Smooth muscle cell (in vitro differentiated cells): Measurements from ENCODE around the gene IL7R. TPM values are rescaled to one million over a fixed set of nuclear protein-coding genes. Genes with fewer than 3 reads are reported as not detected.

Experiments used
- DNase-seq: peaks from one replicate; lab custom pipeline; 2025; ENCODE audit not compliant: unreplicated experiment; lab: John Stamatoyannopoulos, UW
- H2AFZ ChIP-seq: fragments of 200-600 bp; sonication (generic); 2 replicates; pipeline ENCODE4 v1.6.0; 2016; ENCODE audit warnings: antibody characterized with exemption, low read depth, mild to moderate bottlenecking
- H3F3A ChIP-seq: fragments of 200-600 bp; sonication (generic); 2 replicates; pipeline ENCODE4 v1.6.0; 2017; ENCODE audit warnings: antibody characterized with exemption, low read depth
- H3K27ac ChIP-seq: fragments of 200-600 bp; sonication (generic); 2 replicates; pipeline ENCODE4 v1.5.1; 2016; ENCODE audit warnings: low read depth, mild to moderate bottlenecking
- H3K27me3 ChIP-seq: fragments of 200-600 bp; sonication (generic); 2 replicates; pipeline ENCODE4 v1.6.1; 2016; ENCODE audit warnings: low read depth, mild to moderate bottlenecking
- H3K36me3 ChIP-seq: fragments of 200-600 bp; sonication (generic); 2 replicates; pipeline ENCODE4 v1.5.1; 2016; ENCODE audit warnings: low read depth
- H3K4me1 ChIP-seq: fragments of 200-600 bp; sonication (generic); 2 replicates; pipeline ENCODE4 v1.5.1; 2016; ENCODE audit warnings: low read depth
- H3K4me2 ChIP-seq: fragments of 200-600 bp; sonication (generic); 2 replicates; pipeline ENCODE4 v1.6.0; 2016; ENCODE audit warnings: mild to moderate bottlenecking
- H3K4me3 ChIP-seq: fragments of 200-600 bp; sonication (generic); 2 replicates; pipeline ENCODE4 v1.5.1; 2016; ENCODE audit warnings: mild to moderate bottlenecking
- H3K79me2 ChIP-seq: fragments of 200-600 bp; sonication (generic); 2 replicates; pipeline ENCODE4 v1.6.0; 2016; ENCODE audit warnings: low read depth, mild to moderate bottlenecking
- H3K9ac ChIP-seq: fragments of 200-600 bp; sonication (generic); 2 replicates; pipeline ENCODE4 v1.6.0; 2016; ENCODE audit warnings: low read depth
- H3K9me3 ChIP-seq: fragments of 200-600 bp; sonication (generic); replicated peaks from 2 replicates; pipeline ENCODE4 v1.5.1; 2016; ENCODE audit warnings: low read depth
- H4K20me1 ChIP-seq: fragments of 200-600 bp; sonication (generic); 2 replicates; pipeline ENCODE4 v1.6.0; 2016; ENCODE audit warnings: low read depth
- CTCF ChIP-seq: fragments of 200-600 bp; sonication (generic); IDR thresholded peaks from 2 replicates; pipeline ENCODE4 v1.5.1; 2017; ENCODE audit warnings: borderline replicate concordance, mild to moderate bottlenecking, antibody characterized with exemption; ENCODE audit not compliant: insufficient read depth, poor library complexity, severe bottlenecking
- WGBS: methylation state at CpG from one replicate; pipeline ENCODE4 v1.1.7; 2016; ENCODE audit warnings: low lambda C conversion rate; 5-methylcytosine and 5-hydroxymethylcytosine counted together
- polyA plus RNA-seq: library from polyadenylated mRNA; unstranded; fragments of >200 nt; fragmentation: Nextera tagmentation; extraction: Ambion mirVana; gene quantifications from 2 replicates; pipeline ENCODE4 v1.2.1, GENCODE V29; 2016
- total RNA-seq: library from RNA; depleted of rRNA; stranded (reverse); fragments of >200 nt; gene quantifications from 2 replicates; pipeline ENCODE4 v1.2.3, GENCODE V29; 2014

IL7R gene
- total and polyA plus RNA-seq, 2 experiments from 2014 or later, result 4.4 to 15.9 TPM

DNA sequence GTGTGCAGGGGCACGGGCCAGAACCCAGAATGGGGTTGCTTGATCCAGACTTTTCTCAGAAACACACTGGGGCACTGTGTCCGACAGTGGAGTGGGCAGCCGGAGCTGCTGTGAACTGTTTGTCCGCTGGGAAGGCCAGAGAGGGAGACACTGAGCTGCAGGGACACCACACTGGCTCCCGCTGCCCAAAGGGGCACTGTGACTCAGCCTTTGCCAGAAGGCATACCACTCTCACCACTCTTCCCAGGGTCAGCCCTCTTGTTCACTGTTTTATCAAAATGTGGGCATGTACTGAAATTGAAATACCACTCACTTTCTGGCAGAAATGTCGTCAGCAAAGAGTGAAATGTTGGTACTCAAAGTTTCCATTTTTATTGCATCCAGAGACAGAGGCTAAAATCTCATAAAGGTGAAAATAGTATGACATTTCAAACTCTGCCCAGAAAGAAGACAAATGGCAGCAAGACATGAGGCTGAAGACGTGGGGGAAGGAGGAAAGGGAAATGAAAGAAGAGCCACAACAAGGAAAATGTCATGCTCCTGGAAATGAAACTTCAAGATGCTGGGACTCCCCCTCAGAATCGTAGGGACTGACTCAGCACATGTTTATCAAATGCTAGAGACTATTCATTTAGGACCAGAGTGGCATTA, 4.5 kb upstream of the IL7R start:
- TF ChIP-seq CTCF, result no peak
- Histone ChIP-seq H3K9ac (no peak overlapping the region), H3K27ac (no peak overlapping the region), H3K79me2 (no peaks in the 10 kb centered on the region), H3K27me3 (no peaks in the 10 kb centered on the region), H4K20me1 (no peaks in the 10 kb centered on the region), H3K36me3 (no peaks in the 10 kb centered on the region), H3F3A (no peaks in the 10 kb centered on the region), H3K4me3 (no peak overlapping the region), H3K9me3 (no peaks in the 10 kb centered on the region), H3K4me2 (no peak overlapping the region), H2AFZ (no peak overlapping the region), H3K4me1 (peaks cover 5% of the 10 kb centered on the region)
- WGBS, result 72% methylated on average over 8 of the region's 8 CpGs
- DNase-seq, result no peak

DNA sequence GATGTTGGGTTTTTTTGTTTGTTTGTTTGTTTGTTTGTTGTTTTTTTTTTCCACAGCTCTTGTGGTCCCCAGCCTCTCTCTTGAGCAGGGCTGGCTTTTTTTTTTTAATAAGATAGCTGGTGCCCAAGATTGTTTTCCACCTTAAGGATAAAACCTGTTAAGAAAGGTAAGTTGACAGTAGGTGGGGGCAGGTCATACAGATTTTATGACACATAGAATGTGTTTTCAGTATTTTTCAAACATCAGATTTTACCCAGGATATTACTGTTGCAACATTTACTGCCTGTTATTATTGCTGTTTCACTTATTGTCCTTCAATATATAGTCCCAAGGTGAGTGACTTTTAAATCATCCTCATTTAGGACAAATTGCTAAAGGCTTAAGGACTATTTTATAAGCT, 3.9 kb upstream of the IL7R start:
- DNase-seq, result no peak
- Histone ChIP-seq H3F3A (no peaks in the 10 kb centered on the region), H3K27me3 (no peaks in the 10 kb centered on the region), H2AFZ (no peak overlapping the region), H3K9ac (no peak overlapping the region), H3K36me3 (no peaks in the 10 kb centered on the region), H3K27ac (no peak overlapping the region), H3K79me2 (no peaks in the 10 kb centered on the region), H3K4me2 (no peak overlapping the region), H3K4me1 (peaks cover 9% of the 10 kb centered on the region), H3K9me3 (no peaks in the 10 kb centered on the region), H3K4me3 (no peak overlapping the region), H4K20me1 (no peaks in the 10 kb centered on the region)
- no peak for TF ChIP-seq CTCF

DNA sequence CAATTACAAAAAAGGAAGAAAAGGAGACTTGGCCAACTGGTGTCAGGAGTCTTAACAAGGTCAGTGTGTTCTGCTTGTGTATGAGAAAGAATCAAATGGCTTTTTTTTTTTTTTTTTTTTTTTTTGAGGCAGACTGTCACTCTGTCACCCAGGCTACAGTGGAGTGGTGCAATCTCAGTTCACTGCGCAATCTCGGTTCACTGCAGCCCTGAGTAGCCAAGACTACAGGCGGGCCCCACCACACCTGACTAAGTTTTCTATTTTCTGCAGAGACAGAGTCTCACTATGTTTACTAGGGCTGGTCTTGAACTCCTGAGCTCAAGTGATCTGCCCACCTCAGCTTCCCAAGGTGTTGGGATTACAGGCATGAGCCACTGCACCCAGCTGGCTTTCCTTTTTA, 3.1 kb upstream of the IL7R start:
- TF ChIP-seq CTCF, result no peak

GRCh38 chr5:35854248-35854647, 2.4 kb upstream of the IL7R start:
- no peaks in the 10 kb centered on the region for H3K9me3 ChIP-seq
- peaks cover 23% of the 10 kb centered on the region for H3K4me1 ChIP-seq
- H3K36me3 ChIP-seq, result no peaks in the 10 kb centered on the region
- H3K27ac ChIP-seq, result no peak overlapping the region
- no peak for TF ChIP-seq CTCF
- no peak overlapping the region for H3K4me2 ChIP-seq
- no peak overlapping the region for H2AFZ ChIP-seq
- DNase-seq, result no peak
- no peak overlapping the region for H3K4me3 ChIP-seq
- H3K79me2 ChIP-seq, result no peaks in the 10 kb centered on the region
- H3K27me3 ChIP-seq, result no peaks in the 10 kb centered on the region
- no peaks in the 10 kb centered on the region for H4K20me1 ChIP-seq
- no peak overlapping the region for H3K9ac ChIP-seq
- 96% methylated on average over 1 of the region's 1 CpG for WGBS
- peaks cover 8% of the 10 kb centered on the region for H3F3A ChIP-seq

More for the DNA sequence above, 3.1 kb upstream of the IL7R start:
- DNase-seq, result no peak
- H4K20me1 ChIP-seq, result no peaks in the 10 kb centered on the region
- H3F3A ChIP-seq, result peaks cover 2% of the 10 kb centered on the region
- no peaks in the 10 kb centered on the region for H3K9me3 ChIP-seq
- H2AFZ ChIP-seq, result no peak overlapping the region
- no peaks in the 10 kb centered on the region for H3K27me3 ChIP-seq
- no peaks in the 10 kb centered on the region for H3K79me2 ChIP-seq
- no peak overlapping the region for H3K27ac ChIP-seq
- no peak overlapping the region for H3K4me3 ChIP-seq
- H3K4me1 ChIP-seq, result peaks cover 16% of the 10 kb centered on the region
- no peak overlapping the region for H3K4me2 ChIP-seq
- 94% methylated on average over 3 of the region's 3 CpGs for WGBS
- no peaks in the 10 kb centered on the region for H3K36me3 ChIP-seq
- no peak overlapping the region for H3K9ac ChIP-seq
